K562 (cell line): ENCODE results near the gene CRABP2. TPM values are rescaled to one million over a fixed set of nuclear protein-coding genes. Genes with fewer than 3 reads are reported as not detected.

Source experiments
- BRCA1 ChIP-seq, 2 experiments: fragments of 450-650 bp in 1 of 2; sonication (generic) in 1 of 2; formaldehyde crosslinking in 1 of 2; IDR thresholded peaks; 2 replicates each; pipeline versions ENCODE4 v1.5.0 to v1.6.1; 2017 to 2020; ENCODE audit warnings: mild to moderate bottlenecking in 1 of 2, missing genetic modification reagents in 1 of 2
- CBFB ChIP-seq: sonication (generic); formaldehyde crosslinking; IDR thresholded peaks from 2 replicates; pipeline ENCODE4 v1.4.0; 2020; ENCODE audit warnings: mild to moderate bottlenecking, missing genetic modification reagents
- MAFF ChIP-seq: IDR thresholded peaks from 2 replicates; pipeline ENCODE4 v1.6.1; 2012; ENCODE audit warnings: low read length, improper control_type of control experiment
- MEIS2 ChIP-seq: fragments of 450-650 bp; IDR thresholded peaks from 2 replicates; pipeline ENCODE4 v1.6.1; 2014; ENCODE audit warnings: mild to moderate bottlenecking; ENCODE audit not compliant: partially characterized antibody
- NUFIP1 ChIP-seq: fragments of 450-650 bp; IDR thresholded peaks from 2 replicates; pipeline ENCODE4 v1.6.1; 2018; ENCODE audit not compliant: partially characterized antibody
- PATZ1 ChIP-seq: fragments of 250-450 bp; sonication (Bioruptor Pico); IDR thresholded peaks from 2 replicates; pipeline ENCODE4 v1.5.0; 2020; ENCODE audit warnings: mild to moderate bottlenecking, borderline replicate concordance
- POLR3A ChIP-seq: IDR thresholded peaks from 2 replicates; pipeline ENCODE4 v1.6.1; 2011; ENCODE audit warnings: borderline replicate concordance, mild to moderate bottlenecking, moderate library complexity; ENCODE audit not compliant: insufficient read length, insufficient read depth; ENCODE audit errors: extremely low read depth
- TCF7L2 ChIP-seq: fragments of 150-350 bp; IDR thresholded peaks from 2 replicates; pipeline ENCODE4 v1.6.1; 2016; ENCODE audit warnings: low read depth, mild to moderate bottlenecking, low read length, moderate library complexity
- polyA plus RNA-seq, 8 experiments: library from polyadenylated mRNA; depleted of rRNA in 4 of 8; stranded (reverse) in 5 of 8; unstranded in 3 of 8; fragments of >200 nt; fragmentation: Nextera tagmentation in 2 of 8; fragmentation: Illumina TruSeq in 1 of 8; extraction: Ambion mirVana in 2 of 8; extraction: Trizol in 1 of 8; gene quantifications; 2 replicates each; pipeline versions ENCODE4 v1.2.1 to v1.2.3, GENCODE V29; 2011 to 2014; ENCODE audit warnings: inconsistent platforms in 1 of 8, missing spikeins in 1 of 8
- total RNA-seq, 7 experiments: library from RNA; depleted of rRNA in 6 of 7; stranded (reverse); fragments of >200 nt in 6 of 7; fragmentation: Illumina TruSeq in 2 of 7; extraction: Trizol in 2 of 7; gene quantifications; 2 replicates each; pipeline versions ENCODE4 v1.2.1 to v1.2.3, GENCODE V29; 2011 to 2021; ENCODE audit warnings: low replicate concordance in 1 of 7
- TF ChIP-seq, protein P1 (sequence below), 2 experiments: fragments of 450-650 bp; IDR thresholded peaks; 2 replicates each; pipeline ENCODE4 v1.6.1; 2016; ENCODE audit warnings: mild to moderate bottlenecking in 2 of 2, borderline replicate concordance in 1 of 2, low read depth in 1 of 2, moderate library complexity in 1 of 2
- TF ChIP-seq, protein P2 (sequence below): fragments of 250-450 bp; sonication (Bioruptor Pico); IDR thresholded peaks from 2 replicates; pipeline ENCODE4 v1.8.0; 2021; ENCODE audit warnings: mild to moderate bottlenecking, moderate library complexity
- TF ChIP-seq, protein P3 (sequence below): sonication (generic); formaldehyde crosslinking; IDR thresholded peaks from 2 replicates; pipeline ENCODE4 v1.8.1; 2023; ENCODE audit warnings: mild to moderate bottlenecking, missing genetic modification reagents

Gene CRABP2
- total and polyA plus RNA-seq, 9 of the 15 experiments (the other 6 are each of a cell fraction or from before 2014, with no cell fraction given) = 0.30 to 2.5 (median 0.82) TPM

DNA sequence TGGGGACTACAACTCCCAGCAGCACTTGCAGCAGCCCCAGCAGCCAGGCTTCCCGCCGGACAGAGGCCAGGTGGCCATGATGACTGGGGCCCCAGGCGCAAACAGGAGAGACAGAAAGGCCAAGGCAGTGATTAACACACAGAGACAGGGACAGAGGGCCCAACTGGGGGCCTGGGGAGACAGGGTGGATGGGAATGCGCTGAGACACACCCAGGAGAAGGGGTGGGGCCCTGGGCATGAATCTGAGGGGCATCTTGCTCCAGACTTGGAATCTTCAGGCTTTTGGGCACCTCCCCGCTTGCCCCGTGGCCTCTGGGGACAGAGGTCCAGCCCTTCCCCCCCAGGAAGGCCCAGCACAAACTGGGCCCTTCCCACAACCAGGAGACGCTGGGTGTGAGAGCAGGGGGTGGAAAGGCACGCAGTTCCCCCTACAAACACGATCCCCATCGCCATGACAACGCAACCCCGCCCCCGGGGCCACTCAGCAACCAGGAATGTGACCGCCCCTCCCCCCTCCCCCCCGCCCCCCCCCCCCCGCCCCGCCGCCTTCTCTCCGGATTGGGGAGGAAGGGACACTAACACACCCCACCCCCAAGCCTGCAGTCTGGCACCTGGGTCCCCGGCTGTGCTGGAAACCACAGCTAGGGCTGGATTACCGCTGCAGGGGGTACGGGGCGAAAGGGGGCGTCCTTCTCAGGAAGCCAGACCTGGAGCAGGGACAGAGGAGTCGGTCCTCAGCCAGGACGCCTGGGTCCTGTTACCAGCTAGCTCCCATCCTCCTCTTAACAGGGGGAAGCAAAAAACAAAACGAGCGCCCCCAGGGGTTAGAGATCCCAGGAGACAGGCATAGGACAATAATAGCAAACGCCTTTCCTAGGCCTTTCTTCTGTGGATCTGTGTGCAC is 41.6 kb upstream of the CRABP2 start (continued):
- TF ChIP-seq, protein P1, sequence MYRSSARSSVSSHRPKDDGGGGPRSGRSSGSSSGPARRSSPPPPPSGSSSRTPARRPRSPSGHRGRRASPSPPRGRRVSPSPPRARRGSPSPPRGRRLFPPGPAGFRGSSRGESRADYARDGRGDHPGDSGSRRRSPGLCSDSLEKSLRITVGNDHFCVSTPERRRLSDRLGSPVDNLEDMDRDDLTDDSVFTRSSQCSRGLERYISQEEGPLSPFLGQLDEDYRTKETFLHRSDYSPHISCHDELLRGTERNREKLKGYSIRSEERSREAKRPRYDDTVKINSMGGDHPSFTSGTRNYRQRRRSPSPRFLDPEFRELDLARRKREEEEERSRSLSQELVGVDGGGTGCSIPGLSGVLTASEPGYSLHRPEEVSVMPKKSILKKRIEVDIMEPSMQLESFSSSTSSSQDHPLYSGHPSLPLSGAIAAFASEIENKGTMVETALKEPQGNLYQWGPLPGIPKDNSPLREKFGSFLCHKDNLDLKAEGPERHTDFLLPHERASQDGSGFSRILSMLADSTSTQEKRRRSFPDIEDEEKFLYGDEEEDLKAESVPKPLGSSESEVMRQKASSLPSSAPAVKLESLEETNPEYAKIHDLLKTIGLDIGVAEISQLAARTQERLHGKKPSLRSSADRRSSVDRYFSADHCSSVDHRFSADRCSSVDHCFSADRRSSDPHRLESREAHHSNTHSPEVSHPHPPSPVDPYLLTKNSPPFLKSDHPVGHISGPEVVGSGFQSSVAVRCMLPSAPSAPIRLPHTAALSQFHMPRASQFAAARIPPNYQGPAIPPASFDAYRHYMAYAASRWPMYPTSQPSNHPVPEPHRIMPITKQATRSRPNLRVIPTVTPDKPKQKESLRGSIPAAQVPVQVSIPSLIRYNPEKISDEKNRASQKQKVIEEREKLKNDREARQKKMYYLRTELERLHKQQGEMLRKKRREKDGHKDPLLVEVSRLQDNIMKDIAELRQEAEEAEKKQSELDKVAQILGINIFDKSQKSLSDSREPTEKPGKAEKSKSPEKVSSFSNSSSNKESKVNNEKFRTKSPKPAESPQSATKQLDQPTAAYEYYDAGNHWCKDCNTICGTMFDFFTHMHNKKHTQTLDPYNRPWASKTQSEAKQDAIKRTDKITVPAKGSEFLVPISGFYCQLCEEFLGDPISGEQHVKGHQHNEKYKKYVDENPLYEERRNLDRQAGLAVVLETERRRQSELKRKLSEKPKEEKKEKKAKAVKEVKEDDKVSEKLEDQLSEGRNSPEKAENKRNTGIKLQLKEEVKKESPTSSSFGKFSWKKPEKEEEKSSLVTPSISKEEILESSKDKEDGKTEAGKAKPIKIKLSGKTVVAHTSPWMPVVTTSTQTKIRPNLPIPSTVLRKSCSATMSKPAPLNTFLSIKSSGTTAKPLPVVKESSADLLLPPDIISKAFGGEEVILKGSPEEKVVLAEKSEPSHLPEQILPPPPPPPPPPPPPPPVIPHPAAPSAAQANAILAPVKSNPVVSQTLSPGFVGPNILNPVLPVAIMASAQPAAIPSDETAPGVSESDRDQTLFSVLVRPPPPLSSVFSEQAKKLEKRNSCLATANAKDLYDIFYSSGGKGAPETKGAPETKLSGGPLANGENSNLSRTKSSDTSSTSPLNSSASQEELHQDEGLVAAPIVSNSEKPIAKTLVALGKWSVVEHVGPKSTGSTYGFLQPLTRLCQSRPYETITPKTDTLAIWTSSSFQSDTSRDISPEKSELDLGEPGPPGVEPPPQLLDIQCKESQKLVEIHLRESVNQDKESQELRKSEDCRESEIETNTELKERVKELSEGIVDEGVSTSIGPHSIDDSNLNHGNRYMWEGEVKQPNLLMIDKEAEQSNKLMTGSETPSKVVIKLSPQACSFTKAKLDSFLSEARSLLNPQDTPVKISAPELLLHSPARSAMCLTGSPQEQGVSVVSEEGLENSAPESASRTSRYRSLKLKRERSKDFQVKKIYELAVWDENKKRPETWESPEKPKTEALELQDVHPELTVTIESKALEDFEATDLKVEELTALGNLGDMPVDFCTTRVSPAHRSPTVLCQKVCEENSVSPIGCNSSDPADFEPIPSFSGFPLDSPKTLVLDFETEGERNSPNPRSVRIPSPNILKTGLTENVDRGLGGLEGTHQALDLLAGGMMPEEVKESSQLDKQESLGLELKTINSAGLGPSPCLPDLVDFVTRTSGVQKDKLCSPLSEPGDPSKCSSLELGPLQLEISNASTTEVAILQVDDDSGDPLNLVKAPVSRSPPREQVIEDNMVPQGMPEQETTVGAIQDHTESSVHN (IDR thresholded peaks at IDR 0.05; ENCODE audit: borderline replicate concordance in 1 of 2, low read depth in 1 of 2) = no peak
- no peak for TF ChIP-seq CBFB (CRISPR knock-in tag)
- no peak for TF ChIP-seq MAFF
- TF ChIP-seq, protein P2, sequence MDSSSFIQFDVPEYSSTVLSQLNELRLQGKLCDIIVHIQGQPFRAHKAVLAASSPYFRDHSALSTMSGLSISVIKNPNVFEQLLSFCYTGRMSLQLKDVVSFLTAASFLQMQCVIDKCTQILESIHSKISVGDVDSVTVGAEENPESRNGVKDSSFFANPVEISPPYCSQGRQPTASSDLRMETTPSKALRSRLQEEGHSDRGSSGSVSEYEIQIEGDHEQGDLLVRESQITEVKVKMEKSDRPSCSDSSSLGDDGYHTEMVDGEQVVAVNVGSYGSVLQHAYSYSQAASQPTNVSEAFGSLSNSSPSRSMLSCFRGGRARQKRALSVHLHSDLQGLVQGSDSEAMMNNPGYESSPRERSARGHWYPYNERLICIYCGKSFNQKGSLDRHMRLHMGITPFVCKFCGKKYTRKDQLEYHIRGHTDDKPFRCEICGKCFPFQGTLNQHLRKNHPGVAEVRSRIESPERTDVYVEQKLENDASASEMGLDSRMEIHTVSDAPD (CRISPR knock-in tag) = no peak
- TF ChIP-seq PATZ1 (CRISPR knock-in tag) = no peak
- no peak for TF ChIP-seq POLR3A
- TF ChIP-seq NUFIP1 = no peak
- no peak for TF ChIP-seq BRCA1 (IDR thresholded peaks at IDR 0.05)
- TF ChIP-seq BRCA1 (CRISPR knock-in tag; IDR thresholded peaks at IDR 0.05) = no peak
- TF ChIP-seq MEIS2 = no peak
- no peak for TF ChIP-seq TCF7L2
- TF ChIP-seq, protein P3, sequence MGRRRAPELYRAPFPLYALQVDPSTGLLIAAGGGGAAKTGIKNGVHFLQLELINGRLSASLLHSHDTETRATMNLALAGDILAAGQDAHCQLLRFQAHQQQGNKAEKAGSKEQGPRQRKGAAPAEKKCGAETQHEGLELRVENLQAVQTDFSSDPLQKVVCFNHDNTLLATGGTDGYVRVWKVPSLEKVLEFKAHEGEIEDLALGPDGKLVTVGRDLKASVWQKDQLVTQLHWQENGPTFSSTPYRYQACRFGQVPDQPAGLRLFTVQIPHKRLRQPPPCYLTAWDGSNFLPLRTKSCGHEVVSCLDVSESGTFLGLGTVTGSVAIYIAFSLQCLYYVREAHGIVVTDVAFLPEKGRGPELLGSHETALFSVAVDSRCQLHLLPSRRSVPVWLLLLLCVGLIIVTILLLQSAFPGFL (CRISPR knock-in tag) = no peak
